ACHN (cell line): ENCODE measurements around the gene YTHDF2.
"Not testable (repeated sequence)": the region's sequence is repeated elsewhere in the genome, so short reads cannot be mapped to it uniquely, and the experiment has no call there.

Source experiments
- DNase-seq: peaks from one replicate; pipeline ENCODE4 v3.0.0-alpha.2; 2015
- in situ Hi-C: cut with HindIII; loops from 2 replicates; pipeline ENCODE4 v1.10.0; 2017; ENCODE audit warnings: low sequenced_read_pairs, low pct_ligation_motif_present, low pct_unique_long_range_greater_than_20kb

Gene YTHDF2

GRCh38 chr1:28791929-28792328 is 55.2 kb downstream of the YTHDF2 start:
- in situ Hi-C loops, result not testable (repeated sequence)

GRCh38 chr1:28792644-28793121 is 55.9 kb downstream of the YTHDF2 start:
- DNase-seq, result no peak
- in situ Hi-C loops, result no loop called here

More at GRCh38 chr1:28791929-28792328, 55.2 kb downstream of the YTHDF2 start:
- DNase-seq, result not testable (repeated sequence)

DNA sequence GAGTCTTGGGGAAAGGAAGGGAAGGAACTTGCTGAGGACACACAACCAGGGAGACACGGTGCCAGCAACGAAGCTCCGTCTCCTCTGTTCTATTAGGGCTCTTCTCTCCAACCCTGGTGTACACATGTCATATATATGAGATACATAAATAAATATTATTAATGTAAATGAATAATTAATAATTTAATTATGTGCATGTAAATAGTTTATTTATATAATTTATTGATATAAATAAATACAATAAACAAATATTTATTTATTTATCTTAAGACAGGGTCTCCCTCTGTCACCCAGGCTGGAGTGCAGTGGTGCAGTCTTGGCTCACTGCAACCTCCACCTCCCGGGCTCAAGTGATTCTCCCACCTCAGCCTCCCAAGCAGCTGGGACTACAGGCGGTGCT is 57.8 kb downstream of the YTHDF2 start:
- in situ Hi-C loops, DNase-seq: not testable (repeated sequence)

DNA sequence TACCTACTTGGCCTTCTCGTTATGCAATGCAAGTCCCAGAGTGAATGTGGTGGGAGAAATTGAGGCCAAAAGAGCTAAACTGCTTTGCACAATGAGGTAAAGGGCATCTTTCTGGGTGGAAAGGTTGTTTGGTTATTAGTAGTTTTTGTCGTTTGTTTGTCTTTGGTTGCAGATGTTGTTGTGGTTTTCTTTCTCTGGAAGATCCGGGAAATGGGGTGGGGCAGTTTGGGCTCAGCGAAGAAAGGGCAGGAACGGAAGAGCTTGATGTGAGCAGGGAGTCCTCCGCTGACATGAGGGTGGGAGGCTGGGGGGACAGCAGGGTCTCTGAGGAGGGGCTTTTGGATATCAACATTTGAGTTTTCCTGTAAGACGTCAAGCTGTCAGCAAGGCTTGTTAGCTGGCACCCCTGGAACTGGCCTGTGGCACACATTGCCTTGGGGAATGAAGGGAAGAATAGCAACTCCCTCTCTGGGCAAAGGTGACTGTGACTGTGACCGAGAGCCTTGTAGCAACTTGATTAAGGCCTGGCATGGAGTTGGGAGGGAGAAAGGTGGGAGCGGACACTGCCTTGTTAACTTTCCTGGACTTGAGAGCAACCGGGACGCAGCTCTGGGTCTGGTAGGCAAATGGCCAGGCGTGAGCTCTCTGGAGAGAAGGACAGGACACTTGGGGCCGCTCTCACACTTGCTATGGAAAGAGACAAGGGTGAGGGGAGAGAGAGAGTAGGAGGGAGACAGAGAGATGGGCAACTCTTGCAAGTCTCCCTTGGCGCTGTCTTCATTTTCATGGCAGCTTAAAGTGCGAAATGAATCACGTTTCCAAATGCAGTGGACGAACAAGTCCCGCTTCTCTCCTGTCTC is 59.8 kb downstream of the YTHDF2 start:
- DNase-seq, result no peak
- in situ Hi-C loops, result no loop called here

DNA sequence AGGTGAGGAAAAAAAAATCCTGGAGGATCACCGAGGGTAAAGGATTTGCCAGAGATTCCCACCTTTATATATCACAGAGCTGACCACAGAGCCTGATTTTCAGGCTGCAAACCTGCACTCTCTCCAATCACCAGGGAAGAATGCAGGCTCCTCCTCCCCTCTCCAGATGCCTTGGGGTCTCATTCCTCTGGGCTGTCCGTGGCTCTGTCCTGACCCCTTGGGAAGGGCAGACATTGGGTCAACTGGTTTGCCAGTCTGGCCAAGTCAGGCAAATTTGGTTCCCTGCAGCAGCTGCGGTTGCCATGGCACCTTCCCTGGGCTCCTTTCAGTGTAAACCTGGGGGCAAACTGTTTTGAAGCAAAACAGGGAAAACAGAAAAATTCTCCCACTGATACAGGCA is 63.6 kb downstream of the YTHDF2 start:
- DNase-seq, result no peak
- in situ Hi-C loops, result no loop called here

- in situ Hi-C loops, result no loop called here
- DNase-seq, result no peak
These were observed 64.7 kb downstream of the YTHDF2 start for GRCh38 chr1:28801461-28801860.

- in situ Hi-C loops, result no loop called here
- no peak for DNase-seq
These were observed 66.3 kb downstream of the YTHDF2 start for GRCh38 chr1:28803051-28803450.

DNA sequence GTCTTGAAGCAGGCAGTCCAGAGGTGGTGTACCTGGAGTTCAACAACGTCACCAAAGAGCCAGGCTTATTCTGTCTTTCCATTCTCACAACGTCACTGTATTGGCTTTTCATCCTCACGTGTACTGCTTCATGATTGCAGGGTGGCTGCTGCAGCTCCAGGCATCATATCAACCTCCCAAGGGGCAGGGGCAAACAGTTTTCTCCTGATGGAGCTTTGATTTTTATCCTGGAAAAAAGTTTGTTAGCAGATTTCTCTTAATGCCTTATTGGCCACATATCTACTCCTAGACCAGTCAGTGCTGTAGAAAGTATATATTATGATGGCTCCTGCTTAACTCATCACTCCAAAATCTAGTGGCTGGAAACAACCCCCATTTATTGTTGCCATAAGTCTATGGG is 66.9 kb downstream of the YTHDF2 start:
- in situ Hi-C loops, result no loop called here

DNA sequence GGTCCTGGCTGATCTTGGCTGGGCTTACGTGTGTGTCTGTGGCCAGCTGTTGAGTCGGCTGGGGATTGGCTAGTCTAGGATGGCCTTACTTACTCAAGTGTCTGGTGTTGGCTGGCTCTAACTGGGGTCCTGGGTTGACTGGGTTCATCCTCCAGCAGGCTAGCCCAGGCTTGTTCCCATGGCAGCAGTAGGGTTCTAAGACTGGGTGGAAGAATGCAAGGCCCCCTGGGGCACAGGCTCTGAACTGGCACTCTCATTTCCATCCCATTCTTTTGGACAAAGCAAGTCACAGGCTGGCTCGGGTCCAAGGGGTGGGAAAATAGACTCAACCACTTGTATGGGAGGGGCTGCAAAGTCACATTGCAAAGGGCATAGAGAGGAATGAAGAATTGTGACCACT is 67.3 kb downstream of the YTHDF2 start:
- DNase-seq, result no peak
- in situ Hi-C loops, result no loop called here

More for the DNA sequence above, 66.9 kb downstream of the YTHDF2 start:
- no peak for DNase-seq

DNA sequence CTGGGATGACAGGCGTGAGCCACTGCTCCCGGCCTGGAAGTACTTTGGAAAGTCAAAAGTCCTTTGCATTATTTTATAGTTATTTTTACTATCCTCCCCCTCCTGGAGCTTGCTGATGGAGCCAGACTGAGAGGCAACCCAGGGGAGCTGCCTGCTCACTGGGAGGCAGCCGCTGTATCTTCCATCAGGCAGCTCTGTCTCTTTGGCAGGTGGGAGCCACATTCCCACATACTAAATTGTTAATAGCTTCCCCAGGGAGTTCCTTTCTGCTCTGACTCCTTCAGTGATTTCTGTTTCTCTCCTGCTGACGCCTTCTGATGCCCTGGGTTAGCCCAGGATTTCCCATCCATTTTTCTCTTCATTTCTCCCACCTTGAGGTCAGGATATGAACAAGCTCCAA is 70.3 kb downstream of the YTHDF2 start:
- DNase-seq, result no peak
- in situ Hi-C loops, result no loop called here

- in situ Hi-C loops, result no loop called here
- no peak for DNase-seq
These were observed 71.2 kb downstream of the YTHDF2 start for GRCh38 chr1:28807986-28808385.

GRCh38 chr1:28811369-28811765 is 74.6 kb downstream of the YTHDF2 start:
- no peak for DNase-seq
- in situ Hi-C loops, result no loop called here

DNA sequence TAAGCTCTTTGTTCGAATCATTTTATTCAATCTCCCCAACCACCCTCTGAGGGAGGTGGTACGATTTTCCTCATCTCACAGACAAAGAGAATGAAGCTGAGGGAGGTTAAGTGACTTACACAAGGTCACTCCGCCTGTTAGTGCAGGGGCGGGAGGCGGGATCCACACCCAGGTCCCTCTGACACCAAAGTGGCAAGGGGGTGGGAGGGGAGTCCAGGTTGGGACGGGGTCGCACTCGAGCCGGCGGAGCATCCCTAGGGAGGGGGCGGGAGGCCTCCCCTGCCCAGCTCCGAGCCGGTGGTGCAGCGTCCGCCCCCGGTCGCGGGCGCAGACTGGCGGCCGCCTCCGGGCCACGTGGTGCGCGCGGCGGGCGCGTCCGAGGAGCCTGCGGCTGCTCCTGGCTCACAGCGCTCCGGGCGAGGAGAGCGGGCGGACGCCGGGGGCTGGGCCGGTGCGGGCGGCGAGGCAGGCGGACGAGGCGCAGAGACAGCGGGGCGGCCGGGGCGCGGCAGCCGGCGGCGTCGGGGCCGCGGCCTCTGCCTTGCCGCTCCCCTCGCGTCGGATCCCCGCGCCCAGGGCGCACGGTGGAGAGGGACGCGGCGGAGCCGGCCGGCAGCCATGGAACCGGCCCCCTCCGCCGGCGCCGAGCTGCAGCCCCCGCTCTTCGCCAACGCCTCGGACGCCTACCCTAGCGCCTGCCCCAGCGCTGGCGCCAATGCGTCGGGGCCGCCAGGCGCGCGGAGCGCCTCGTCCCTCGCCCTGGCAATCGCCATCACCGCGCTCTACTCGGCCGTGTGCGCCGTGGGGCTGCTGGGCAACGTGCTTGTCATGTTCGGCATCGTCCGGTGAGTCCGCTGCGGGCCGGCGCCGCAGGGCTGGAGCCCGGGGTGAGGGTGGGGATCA is 75.3 kb downstream of the YTHDF2 start, which contains the start of gene OPRD1:
OPRD1 (plus strand) TSS at position 405 of the 903 bp plus-strand sequence; CDS start at position 619, 214 bp downstream.
- no peak for DNase-seq
- in situ Hi-C loops, result no loop called here

- in situ Hi-C loops, result no loop called here
- no peak for DNase-seq
These were observed 76.1 kb downstream of the YTHDF2 start for GRCh38 chr1:28812669-28813468.

GRCh38 chr1:28813931-28814465 is 77.3 kb downstream of the YTHDF2 start:
- in situ Hi-C loops, result no loop called here
- DNase-seq, result no peak

- in situ Hi-C loops, result no loop called here
- no peak for DNase-seq
These were observed 78.9 kb downstream of the YTHDF2 start for GRCh38 chr1:28815533-28816185.

GRCh38 chr1:28817133-28817532 is 80.4 kb downstream of the YTHDF2 start:
- no peak for DNase-seq
- in situ Hi-C loops, result no loop called here

DNA sequence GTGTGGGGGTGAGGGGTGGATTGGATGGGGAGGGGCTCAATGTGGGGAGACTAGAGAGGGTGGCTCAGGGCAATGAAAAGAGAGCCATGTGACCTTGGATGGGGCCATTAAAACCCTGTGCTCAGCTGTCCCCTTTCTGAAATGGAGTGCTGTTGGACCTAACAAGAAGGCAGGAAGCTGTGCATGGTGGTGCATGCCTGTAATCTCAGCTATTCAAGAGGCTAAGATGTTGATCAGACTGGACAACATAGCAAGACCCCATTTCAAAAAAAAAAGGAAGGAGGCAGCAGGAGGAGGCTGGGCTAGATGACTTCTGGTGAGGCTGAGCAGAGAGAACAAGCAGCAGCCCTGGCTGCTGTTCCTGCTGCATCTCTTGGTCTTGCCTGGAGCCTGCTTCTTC is 82.3 kb downstream of the YTHDF2 start:
- no peak for DNase-seq
- in situ Hi-C loops, result no loop called here
